GM20000 (cell line): ENCODE results near the gene CKMT2.

Experiments used
- DNase-seq: peaks from one replicate; pipeline ENCODE4 v3.0.0; 2012; ENCODE audit warnings: low spot score
- TF ChIP-seq, protein P1 (sequence below): IDR thresholded peaks from 2 replicates; pipeline ENCODE4 v1.5.1; 2012; ENCODE audit warnings: mild to moderate bottlenecking, control low read depth; ENCODE audit errors: extremely low read depth, missing control alignments

Gene CKMT2

DNA sequence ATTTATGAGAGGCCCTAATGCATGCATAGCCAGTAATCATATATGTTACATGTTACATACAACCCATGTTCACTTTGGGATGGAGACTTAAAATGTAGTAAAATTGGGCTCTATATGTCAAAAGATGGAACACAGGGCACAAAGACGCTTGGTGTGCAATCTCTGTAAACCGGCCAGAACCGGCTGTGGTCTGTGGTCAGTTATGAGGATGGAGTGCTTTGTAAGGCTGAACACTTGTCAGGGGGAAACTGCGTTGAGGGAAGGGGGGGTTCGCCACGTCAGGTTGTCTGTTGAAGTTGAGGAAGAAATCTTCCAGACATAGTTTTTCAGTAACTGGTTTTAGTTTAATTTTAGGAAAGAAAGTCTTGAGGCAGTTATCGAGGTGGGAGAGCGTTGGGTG is 2.7 kb upstream of the CKMT2 start:
- no peak for DNase-seq
- TF ChIP-seq, protein P1, sequence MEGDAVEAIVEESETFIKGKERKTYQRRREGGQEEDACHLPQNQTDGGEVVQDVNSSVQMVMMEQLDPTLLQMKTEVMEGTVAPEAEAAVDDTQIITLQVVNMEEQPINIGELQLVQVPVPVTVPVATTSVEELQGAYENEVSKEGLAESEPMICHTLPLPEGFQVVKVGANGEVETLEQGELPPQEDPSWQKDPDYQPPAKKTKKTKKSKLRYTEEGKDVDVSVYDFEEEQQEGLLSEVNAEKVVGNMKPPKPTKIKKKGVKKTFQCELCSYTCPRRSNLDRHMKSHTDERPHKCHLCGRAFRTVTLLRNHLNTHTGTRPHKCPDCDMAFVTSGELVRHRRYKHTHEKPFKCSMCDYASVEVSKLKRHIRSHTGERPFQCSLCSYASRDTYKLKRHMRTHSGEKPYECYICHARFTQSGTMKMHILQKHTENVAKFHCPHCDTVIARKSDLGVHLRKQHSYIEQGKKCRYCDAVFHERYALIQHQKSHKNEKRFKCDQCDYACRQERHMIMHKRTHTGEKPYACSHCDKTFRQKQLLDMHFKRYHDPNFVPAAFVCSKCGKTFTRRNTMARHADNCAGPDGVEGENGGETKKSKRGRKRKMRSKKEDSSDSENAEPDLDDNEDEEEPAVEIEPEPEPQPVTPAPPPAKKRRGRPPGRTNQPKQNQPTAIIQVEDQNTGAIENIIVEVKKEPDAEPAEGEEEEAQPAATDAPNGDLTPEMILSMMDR = no peak

DNA sequence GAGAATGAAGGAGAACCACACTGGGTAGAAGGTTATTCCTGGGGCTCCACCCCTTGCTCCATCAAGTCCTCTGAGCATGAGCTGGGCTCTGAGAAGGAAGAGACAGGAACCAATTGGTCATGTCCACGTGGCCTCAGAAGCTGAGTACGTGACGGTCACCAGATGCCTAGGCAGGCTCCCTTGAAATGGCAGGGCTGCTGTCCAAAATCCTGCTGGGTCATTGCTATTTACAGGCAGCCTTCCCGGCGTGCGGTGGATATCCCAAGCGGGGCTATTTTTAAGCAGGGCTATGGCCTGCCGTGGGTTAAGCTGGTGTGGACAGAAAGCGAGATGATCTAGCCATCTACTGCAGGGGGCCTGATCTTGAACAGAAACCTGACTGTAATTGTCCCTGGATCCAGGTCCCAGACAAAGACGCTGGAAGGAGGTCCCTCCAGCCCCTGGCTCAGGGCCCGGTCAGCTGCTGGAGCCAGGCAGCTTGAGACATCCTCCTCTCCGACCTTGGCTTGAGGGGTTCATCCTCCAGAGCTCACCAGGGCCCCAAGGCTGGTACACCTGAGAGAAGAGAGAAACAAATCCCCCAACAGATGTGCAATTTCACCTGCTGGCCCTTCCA is 550 bp upstream of the CKMT2 start:
- TF ChIP-seq, protein P1 = no peak
- no peak for DNase-seq

DNA sequence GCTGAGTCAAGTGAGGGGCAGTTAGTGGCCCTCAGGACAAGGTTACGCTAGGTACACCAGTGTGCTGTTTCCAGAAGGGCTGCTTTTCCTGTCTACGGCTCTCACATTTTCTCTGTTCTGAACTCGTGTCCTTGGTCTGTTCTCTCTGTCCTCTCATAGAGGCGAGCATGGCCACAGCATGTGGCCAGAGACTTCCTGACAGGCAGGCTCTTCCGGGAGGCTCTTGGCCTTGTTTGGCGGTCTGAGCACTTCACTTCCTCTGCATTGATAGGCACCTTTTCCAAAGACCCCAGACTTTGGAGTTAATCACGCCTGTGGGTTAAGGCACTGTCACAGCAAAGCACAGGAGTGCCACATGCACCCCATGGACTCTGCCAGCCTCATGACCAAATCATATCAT is 1.2 kb downstream of the CKMT2 start:
- no peak for DNase-seq
- TF ChIP-seq, protein P1 = no peak

DNA sequence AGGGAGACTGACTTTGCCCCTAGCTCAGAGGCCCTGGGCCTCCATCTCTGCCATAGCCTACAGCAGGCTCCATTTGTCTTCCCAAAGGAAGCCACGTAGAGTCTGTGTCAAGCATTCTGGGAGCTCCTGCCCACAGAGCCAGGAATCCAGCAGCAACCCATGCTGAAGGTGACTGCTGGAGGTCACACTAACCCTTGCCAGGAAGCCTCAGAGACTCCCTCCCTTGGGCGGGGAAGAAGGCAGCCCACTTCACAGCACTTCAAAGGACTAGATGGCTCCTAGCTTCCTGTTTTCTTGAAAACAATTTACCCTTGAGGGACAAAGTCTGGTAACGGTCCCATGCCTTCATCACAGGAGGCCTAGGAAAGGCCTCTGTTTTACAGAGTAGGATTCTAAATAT is 1.7 kb downstream of the CKMT2 start:
- DNase-seq = no peak
- TF ChIP-seq, protein P1 = no peak

DNA sequence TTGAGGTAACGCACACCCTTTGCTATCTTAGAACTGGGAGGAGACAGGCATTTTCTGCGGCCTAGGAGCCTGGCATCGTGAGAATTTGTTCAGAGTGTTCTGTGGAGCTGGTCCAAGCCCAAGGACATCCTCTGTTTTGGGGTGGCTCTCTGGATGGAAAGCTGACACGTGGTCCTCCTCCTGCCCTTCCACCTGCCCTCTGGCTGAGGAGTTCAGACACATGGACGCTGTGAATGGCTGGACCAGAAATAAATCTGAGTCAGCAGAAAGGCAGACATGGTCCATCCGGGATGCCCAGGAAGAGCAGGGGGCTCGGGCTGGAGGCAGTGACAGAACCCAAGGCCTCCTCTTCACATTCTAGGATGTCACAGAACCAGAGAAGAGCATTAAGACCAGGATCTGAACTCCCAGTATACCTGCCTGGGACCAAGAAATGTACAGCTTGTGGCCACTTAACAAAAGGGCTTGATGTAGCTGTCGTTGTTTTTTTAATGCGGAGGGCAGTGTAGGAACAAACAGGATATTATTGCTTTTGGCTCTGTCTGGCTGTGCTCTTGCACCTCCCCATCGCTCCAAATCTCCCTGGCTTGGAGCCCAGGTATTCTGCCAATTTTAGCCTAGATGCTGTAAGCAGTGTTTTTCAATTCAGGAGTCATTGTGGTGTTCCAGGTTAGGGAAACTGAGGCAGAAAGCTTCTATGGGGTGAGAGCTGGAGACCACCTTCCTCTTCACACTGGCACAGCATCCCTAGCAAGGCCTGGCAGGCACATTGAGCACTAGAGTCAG is 2.4 kb downstream of the CKMT2 start:
- TF ChIP-seq, protein P1 = no peak
- no peak for DNase-seq

DNA sequence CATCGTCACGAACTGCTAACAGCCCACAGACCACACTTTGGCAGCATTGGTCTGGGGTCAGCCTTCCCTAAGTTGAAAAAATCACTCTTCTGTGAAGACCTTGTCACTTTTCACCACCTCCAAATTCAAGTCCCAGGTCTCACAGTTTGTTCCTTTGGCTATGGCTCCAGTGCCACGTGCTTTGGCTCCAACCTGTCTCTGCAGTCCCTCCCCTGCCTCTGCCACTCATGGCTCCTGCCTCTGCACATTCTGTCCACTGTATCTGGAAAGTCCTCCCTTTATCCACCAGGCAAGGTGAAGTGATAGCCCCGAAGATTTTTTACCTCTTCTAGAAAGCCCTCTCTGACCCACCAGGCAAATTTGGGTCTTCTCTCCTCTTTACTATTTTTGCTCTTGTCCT is 5.3 kb downstream of the CKMT2 start:
- TF ChIP-seq, protein P1 = no peak

DNA sequence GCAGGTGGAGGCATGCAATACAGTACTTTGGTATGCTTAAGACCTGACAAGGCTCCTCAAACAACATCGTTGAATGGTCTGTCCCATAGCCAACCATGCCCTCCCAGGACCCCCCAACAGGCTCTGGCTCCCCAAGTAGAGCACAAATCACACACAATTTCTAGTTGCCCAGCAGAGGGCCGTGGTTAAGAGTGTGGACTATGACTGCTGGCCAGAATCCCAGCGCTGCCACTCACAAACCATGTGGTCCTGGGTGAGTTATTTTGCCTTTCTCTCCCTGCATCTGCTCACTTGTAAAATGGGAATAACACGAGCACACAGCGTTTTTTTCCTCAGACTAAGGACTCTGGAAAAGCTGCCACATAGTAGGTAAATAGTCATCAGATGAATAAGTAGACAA is 6.5 kb downstream of the CKMT2 start:
- no peak for DNase-seq

More for the DNA sequence above, 5.3 kb downstream of the CKMT2 start:
- no peak for DNase-seq

More for the DNA sequence above, 6.5 kb downstream of the CKMT2 start:
- TF ChIP-seq, protein P1 = no peak
